ENCODE measurements around the gene ITGA2B. TPM values are rescaled to one million over a fixed set of nuclear protein-coding genes. Genes with fewer than 3 reads are reported as not detected.
A peak's percentile ranks its signal among the peaks of the same experiment; 100 is the strongest.

Gene ITGA2B
- total RNA-seq, 4 donors from 2014 or later = 0.31 to 1.2 (median 0.45) TPM; not detected in 1

GRCh38 chr17:44432254-44433157 is 43.1 kb upstream of the ITGA2B start:
- no peaks in the 10 kb centered on the region for H3K9me3 ChIP-seq
- H3K4me3 ChIP-seq = no peak overlapping the region
- TF ChIP-seq POLR2A (IDR thresholded peaks at IDR 0.05) = no peak
- no peak for TF ChIP-seq POLR2AphosphoS5 (IDR thresholded peaks at IDR 0.05)
- TF ChIP-seq CTCF (IDR thresholded peaks at IDR 0.05) = no peak
- no peak for TF ChIP-seq EP300 (IDR thresholded peaks at IDR 0.05)
- H3K4me1 ChIP-seq = peaks cover 0 to 23% (median 0%) of the 10 kb centered on the region in 3 donors
- peaks cover 3 to 82% of the 10 kb centered on the region in 2 donors for H3K36me3 ChIP-seq
- no peaks in the 10 kb centered on the region for H3K27me3 ChIP-seq
- ATAC-seq = no peak
- H3K27ac ChIP-seq = peak overlapping the region in 2 of 4 donors; percentile 27 to 33
- 56 to 76% methylated on average over 8 to 9 of the region's 9 CpGs for WGBS, 2 donors (ENCODE audit: low coverage in 1 of 2)

- H3K4me1 ChIP-seq = no peaks in the 10 kb centered on the region
- H3K36me3 ChIP-seq = peaks cover 0 to 83% of the 10 kb centered on the region in 2 donors
- 88 to 100% methylated on average over 3 of the region's 3 CpGs for WGBS, 2 donors (ENCODE audit: low coverage in 1 of 2)
- H3K9me3 ChIP-seq = no peaks in the 10 kb centered on the region
- TF ChIP-seq POLR2AphosphoS5 (IDR thresholded peaks at IDR 0.05) = no peak
- TF ChIP-seq CTCF (IDR thresholded peaks at IDR 0.05) = no peak
- TF ChIP-seq POLR2A (IDR thresholded peaks at IDR 0.05) = no peak
- TF ChIP-seq EP300 (IDR thresholded peaks at IDR 0.05) = no peak
- no peaks in the 10 kb centered on the region for H3K27me3 ChIP-seq
- H3K4me3 ChIP-seq = no peak overlapping the region
- no peak for ATAC-seq
- no peak overlapping the region for H3K27ac ChIP-seq
Observed at GRCh38 chr17:44424828-44425461, 35.5 kb upstream of the ITGA2B start.

GRCh38 chr17:44417553-44417952 is 28.1 kb upstream of the ITGA2B start:
- Histone ChIP-seq H3K36me3 (peaks cover 0 to 66% of the 10 kb centered on the region in 2 donors), H3K27ac (peak overlapping the region in 3 of 4 donors; percentile 4 to 57 (median 12)), H3K4me3 (no peak overlapping the region), H3K27me3 (no peaks in the 10 kb centered on the region), H3K4me1 (peaks cover 0 to 22% (median 0%) of the 10 kb centered on the region in 3 donors), H3K9me3 (no peaks in the 10 kb centered on the region)
- 36% methylated on average over 2 of the region's 2 CpGs; no CpG with 5 or more reads in 1 of the 2 donors for WGBS, 2 donors (ENCODE audit: low coverage in 1 of 2)
- TF ChIP-seq EP300 (IDR thresholded peaks at IDR 0.05) (no peak), POLR2A (IDR thresholded peaks at IDR 0.05) (no peak), POLR2AphosphoS5 (IDR thresholded peaks at IDR 0.05) (peak; percentile 61), CTCF (IDR thresholded peaks at IDR 0.05) (no peak)
- ATAC-seq = peak; percentile 85

GRCh38 chr17:44416558-44417289 is 27.3 kb upstream of the ITGA2B start:
- H3K36me3 ChIP-seq = peaks cover 0 to 58% of the 10 kb centered on the region in 2 donors
- WGBS, 2 donors (ENCODE audit: low coverage in 1 of 2) = 61% methylated on average over 2 of the region's 2 CpGs; no CpG with 5 or more reads in 1 of the 2 donors
- no peaks in the 10 kb centered on the region for H3K9me3 ChIP-seq
- H3K4me1 ChIP-seq = peaks cover 0 to 22% (median 0%) of the 10 kb centered on the region in 3 donors
- TF ChIP-seq EP300 (IDR thresholded peaks at IDR 0.05) (no peak), POLR2A (IDR thresholded peaks at IDR 0.05) (no peak), POLR2AphosphoS5 (IDR thresholded peaks at IDR 0.05) (no peak), CTCF (IDR thresholded peaks at IDR 0.05) (no peak)
- H3K4me3 ChIP-seq = no peak overlapping the region
- no peaks in the 10 kb centered on the region for H3K27me3 ChIP-seq
- no peak for ATAC-seq
- peak overlapping the region in 3 of 4 donors; percentile 4 to 57 (median 12) for H3K27ac ChIP-seq
